Measurements from ENCODE around the gene PUDP. TPM values are rescaled to one million over a fixed set of nuclear protein-coding genes. Genes with fewer than 3 reads are reported as not detected.
A peak's percentile ranks its signal among the peaks of the same experiment; 100 is the strongest.

Gene PUDP
- total RNA-seq, 1 donor from 2014 or later: 17.2 TPM

- no peak for TF ChIP-seq POLR2AphosphoS5 (IDR thresholded peaks at IDR 0.05; ENCODE audit: insufficient read depth in 1 of 2, low read depth in 1 of 2)
- no peak for TF ChIP-seq CTCF (IDR thresholded peaks at IDR 0.05)
- no peak for TF ChIP-seq POLR2A (IDR thresholded peaks at IDR 0.05)
- H3K27me3 ChIP-seq: no peaks in the 10 kb centered on the region
- no peaks in the 10 kb centered on the region for H3K36me3 ChIP-seq
- intact Hi-C loops (cut with DNase I): no loop called here
- DNase-seq (ENCODE audit: extremely low spot score in 2 of 2): no peak
- no peak overlapping the region for H3K4me3 ChIP-seq
- no peaks in the 10 kb centered on the region for H3K9me3 ChIP-seq
- peaks cover 34% of the 10 kb centered on the region for H3K4me1 ChIP-seq
- H3K27ac ChIP-seq: no peak overlapping the region
Measured at GRCh38 chrX:7111518-7111917, 36.4 kb downstream of the PUDP start.

GRCh38 chrX:7110821-7111276, 37.1 kb downstream of the PUDP start:
- no peaks in the 10 kb centered on the region for H3K9me3 ChIP-seq
- no peak overlapping the region for H3K27ac ChIP-seq
- TF ChIP-seq POLR2AphosphoS5 (IDR thresholded peaks at IDR 0.05; ENCODE audit: insufficient read depth in 1 of 2, low read depth in 1 of 2): no peak
- no peak for TF ChIP-seq POLR2A (IDR thresholded peaks at IDR 0.05)
- TF ChIP-seq CTCF (IDR thresholded peaks at IDR 0.05): no peak
- no peaks in the 10 kb centered on the region for H3K27me3 ChIP-seq
- no peaks in the 10 kb centered on the region for H3K36me3 ChIP-seq
- intact Hi-C loops (cut with DNase I): no loop called here
- peaks cover 31% of the 10 kb centered on the region for H3K4me1 ChIP-seq
- no peak overlapping the region for H3K4me3 ChIP-seq
- no peak for DNase-seq (ENCODE audit: extremely low spot score in 2 of 2)

- Histone ChIP-seq H3K27ac (no peak overlapping the region), H3K27me3 (no peaks in the 10 kb centered on the region), H3K4me1 (peaks cover 25% of the 10 kb centered on the region), H3K36me3 (peaks cover 0 to 5% of the 10 kb centered on the region in 2 donors), H3K9me3 (no peaks in the 10 kb centered on the region), H3K4me3 (no peak overlapping the region)
- TF ChIP-seq POLR2AphosphoS5 (IDR thresholded peaks at IDR 0.05; ENCODE audit: insufficient read depth in 1 of 2, low read depth in 1 of 2) (no peak), POLR2A (IDR thresholded peaks at IDR 0.05) (no peak), CTCF (IDR thresholded peaks at IDR 0.05) (no peak)
- intact Hi-C loops (cut with DNase I): no loop called here
- no peak for DNase-seq (ENCODE audit: extremely low spot score in 2 of 2)
Measured at GRCh38 chrX:7109838-7110793, 37.8 kb downstream of the PUDP start.

- no peaks in the 10 kb centered on the region for H3K27me3 ChIP-seq
- no peak for TF ChIP-seq POLR2A (IDR thresholded peaks at IDR 0.05)
- no peak for TF ChIP-seq POLR2AphosphoS5 (IDR thresholded peaks at IDR 0.05; ENCODE audit: insufficient read depth in 1 of 2, low read depth in 1 of 2)
- TF ChIP-seq CTCF (IDR thresholded peaks at IDR 0.05): no peak
- no peak overlapping the region for H3K27ac ChIP-seq
- H3K4me1 ChIP-seq: peaks cover 25% of the 10 kb centered on the region
- no peak for DNase-seq (ENCODE audit: extremely low spot score in 2 of 2)
- intact Hi-C loops (cut with DNase I): no loop called here
- H3K4me3 ChIP-seq: peak overlapping the region in 1 of 2 donors; percentile 8
- H3K9me3 ChIP-seq: no peaks in the 10 kb centered on the region
- peaks cover 0 to 12% of the 10 kb centered on the region in 2 donors for H3K36me3 ChIP-seq
Measured at GRCh38 chrX:7109049-7109531, 38.9 kb downstream of the PUDP start.

GRCh38 chrX:7108030-7108429, 39.9 kb downstream of the PUDP start:
- no peak overlapping the region for H3K27ac ChIP-seq
- no peaks in the 10 kb centered on the region for H3K27me3 ChIP-seq
- no peak for DNase-seq (ENCODE audit: extremely low spot score in 2 of 2)
- intact Hi-C loops (cut with DNase I): no loop called here
- peaks cover 0 to 12% of the 10 kb centered on the region in 2 donors for H3K36me3 ChIP-seq
- peaks cover 25% of the 10 kb centered on the region for H3K4me1 ChIP-seq
- no peaks in the 10 kb centered on the region for H3K9me3 ChIP-seq
- TF ChIP-seq POLR2A (IDR thresholded peaks at IDR 0.05): no peak
- TF ChIP-seq CTCF (IDR thresholded peaks at IDR 0.05): no peak
- no peak for TF ChIP-seq POLR2AphosphoS5 (IDR thresholded peaks at IDR 0.05; ENCODE audit: insufficient read depth in 1 of 2, low read depth in 1 of 2)
- no peak overlapping the region for H3K4me3 ChIP-seq
